22Rv1 (cell line): ENCODE measurements around the gene IRF7.

Source experiments
- CTCF ChIP-seq: fragments of 450-650 bp; IDR thresholded peaks from 2 replicates; pipeline ENCODE4 v1.5.1; 2017; ENCODE audit warnings: mild to moderate bottlenecking
- ZFX ChIP-seq: fragments of 450-650 bp; IDR thresholded peaks from 2 replicates; pipeline ENCODE4 v1.6.1; 2017; ENCODE audit warnings: antibody characterized with exemption, borderline replicate concordance

GRCh38 chr11:640021-640706 lies 24.4 kb upstream of the IRF7 start:
- TF ChIP-seq CTCF = no peak
- TF ChIP-seq ZFX = no peak
